OCI-LY3 (cell line): ENCODE results near the gene UBE2K.
"Not testable (repeated sequence)": the region's sequence is repeated elsewhere in the genome, so short reads cannot be mapped to it uniquely, and the experiment has no call there.

ENCODE experiments used
- CTCF ChIP-seq: fragments of 200-600, 300-600 bp; sonication (generic); IDR thresholded peaks from 2 replicates; pipeline ENCODE4 v1.5.1; 2014; ENCODE audit warnings: antibody characterized with exemption, low read length, low read depth
- EZH2phosphoT487 ChIP-seq: fragments of 200-600 bp; shearing (Covaris generic); IDR thresholded peaks from 2 replicates; pipeline ENCODE4 v1.6.1; 2018; ENCODE audit warnings: antibody characterized with exemption, mixed run types, low read depth

GRCh38 chr4:39813761-39814160, 115.8 kb downstream of the UBE2K start:
- not testable (repeated sequence) for TF ChIP-seq CTCF, EZH2phosphoT487
